K562 (cell line): ENCODE data around the gene OSBPL1A. TPM values are rescaled to one million over a fixed set of nuclear protein-coding genes. Genes with fewer than 3 reads are reported as not detected.

Experiments
- ATAC-seq: fragments of 200-7000 bp; cut with Tn5 transposase; 3 replicates; pipeline ENCODE4 v1.9.1; 2020; ENCODE audit warnings: moderate library complexity
- BruUV-seq: library from RNA; stranded (reverse); fragments of 400-500 nt; replicated peaks from 2 replicates; lab custom pipeline; 2021; lab: Mats Ljungman, UMichigan
- CTCF ChIA-PET: fragments of 300-600 bp; formaldehyde crosslinking; extraction: SDS; loops from one replicate; lab custom pipeline; 2021; ENCODE audit warnings: low intra/inter-chr PET ratio; lab: Yijun Ruan, JAX
- POLR2A ChIA-PET: fragments of 300-600, 350-650 bp; sonication (Branson Sonifier 250); formaldehyde crosslinking; extraction: SDS; loops from one replicate; lab custom pipeline; 2021; ENCODE audit warnings: antibody characterized with exemption, inconsistent platforms; lab: Yijun Ruan, JAX
- DNase-seq, 4 experiments: peaks; one replicate each; pipeline versions ENCODE4 v3.0.0 to v3.0.0-alpha.2; 2011 to 2018; ENCODE audit warnings: low spot score in 3 of 4, mixed read lengths in 3 of 4; ENCODE audit errors: extremely low read depth in 1 of 4
- FAIRE-seq: peaks from 2 replicates; lab custom pipeline; 2011; peaks lifted over from hg19 to GRCh38; lab: Jason Lieb, UNC
- H2AFZ ChIP-seq: 2 replicates; pipeline ENCODE4 v1.6.0; 2011; ENCODE audit warnings: low read depth, low read length, control low read depth, inconsistent platforms
- H3K27ac ChIP-seq: fragments of 200-600 bp; 3 replicates; pipeline ENCODE4 v1.8.0; 2011; ENCODE audit warnings: low read depth, mild to moderate bottlenecking, control low read depth, inconsistent platforms, low read length, moderate library complexity, mixed read lengths; ENCODE audit errors: extremely low read depth
- H3K27me3 ChIP-seq, 2 experiments: fragments of 300-600 bp in 1 of 2; 2 replicates in 1 of 2; 3 replicates in 1 of 2; pipeline versions ENCODE4 v1.6.0 to v1.8.0; 2011; ENCODE audit warnings: inconsistent platforms in 2 of 2, low read length in 2 of 2, mild to moderate bottlenecking in 1 of 2, mixed read lengths in 1 of 2, moderate library complexity in 1 of 2; ENCODE audit not compliant: control insufficient read depth in 2 of 2, insufficient read depth in 2 of 2
- H3K36me3 ChIP-seq: fragments of 300-600 bp; 3 replicates; pipeline ENCODE4 v1.8.0; 2011; ENCODE audit warnings: mild to moderate bottlenecking, low read length, inconsistent platforms; ENCODE audit not compliant: control insufficient read depth, insufficient read depth
- H3K4me1 ChIP-seq, 2 experiments: fragments of 200-600 bp in 1 of 2; replicated peaks in 1 of 2; 2 replicates in 1 of 2; 3 replicates in 1 of 2; pipeline versions ENCODE4 v1.5.1 to v1.8.0; 2011; ENCODE audit warnings: inconsistent platforms in 2 of 2, low read length in 2 of 2, mild to moderate bottlenecking in 1 of 2, mixed read lengths in 1 of 2, moderate library complexity in 1 of 2; ENCODE audit not compliant: control insufficient read depth in 2 of 2, insufficient read depth in 2 of 2
- H3K4me2 ChIP-seq: 2 replicates; pipeline ENCODE4 v1.6.1; 2011; ENCODE audit warnings: low read length, control low read depth, inconsistent platforms, mixed read lengths; ENCODE audit not compliant: insufficient read depth
- H3K4me3 ChIP-seq: fragments of 200-600 bp; sonication (generic), shearing (Covaris generic); 2 replicates; pipeline ENCODE4 v1.5.1; 2016; ENCODE audit warnings: control low read depth, inconsistent platforms
- H3K79me2 ChIP-seq: fragments of 200-600 bp; 3 replicates; pipeline ENCODE4 v1.8.0; 2011; ENCODE audit warnings: low read length, inconsistent platforms; ENCODE audit not compliant: control insufficient read depth, insufficient read depth
- H3K9ac ChIP-seq, 2 experiments: 2 replicates each; pipeline versions ENCODE4 v1.6.0 to v1.6.1; 2011; ENCODE audit warnings: low read depth in 2 of 2, low read length in 2 of 2, control low read depth in 1 of 2, inconsistent platforms in 1 of 2, mild to moderate bottlenecking in 1 of 2, mixed read lengths in 1 of 2; ENCODE audit not compliant: insufficient read depth in 1 of 2
- H3K9me1 ChIP-seq: one replicate; pipeline ENCODE4 v1.6.0; 2011; ENCODE audit warnings: inconsistent platforms, mild to moderate bottlenecking, low read length, moderate library complexity; ENCODE audit not compliant: control insufficient read depth, insufficient read depth
- H3K9me3 ChIP-seq: replicated peaks from 2 replicates; pipeline ENCODE4 v1.5.1; 2011; ENCODE audit warnings: low read depth, low read length, inconsistent platforms; ENCODE audit not compliant: control insufficient read depth, insufficient read depth
- H4K20me1 ChIP-seq: replicated peaks from 2 replicates; pipeline ENCODE4 v1.6.1; 2011; ENCODE audit warnings: low read length, inconsistent platforms, mixed read lengths; ENCODE audit not compliant: control insufficient read depth, insufficient read depth
- DNMT1 ChIP-seq: fragments of 450-650 bp; IDR thresholded peaks from 2 replicates; pipeline ENCODE4 v1.6.1; 2016; ENCODE audit warnings: antibody characterized with exemption, mild to moderate bottlenecking
- FOSL1 ChIP-seq: fragments of 200-800 bp; sonication (Bioruptor generic); conservative IDR thresholded peaks from 2 replicates; pipeline ENCODE4 v1.6.1; 2016; ENCODE audit warnings: missing genetic modification characterization, missing compliant biosample characterization
- FOXJ2 ChIP-seq: fragments of 200-800 bp; sonication (Bioruptor generic); IDR thresholded peaks from 2 replicates; pipeline ENCODE4 v1.6.1; 2016; ENCODE audit warnings: missing genetic modification characterization, missing compliant biosample characterization
- NONO ChIP-seq, 2 experiments: fragments of 200-400 bp in 1 of 2; fragments of 450-650 bp in 1 of 2; formaldehyde crosslinking in 1 of 2; IDR thresholded peaks; 2 replicates each; pipeline ENCODE4 v1.6.1; 2017; ENCODE audit warnings: low read depth in 2 of 2, mild to moderate bottlenecking in 2 of 2, moderate library complexity in 2 of 2, low read length in 1 of 2
- SAP30 ChIP-seq: fragments of 200-600 bp; sonication (generic); IDR thresholded peaks from 2 replicates; pipeline ENCODE4 v1.6.1; 2012; ENCODE audit warnings: borderline replicate concordance, low read depth, mild to moderate bottlenecking, moderate library complexity, low read length, control low read depth, inconsistent platforms; ENCODE audit not compliant: insufficient read depth, poor library complexity, severe bottlenecking
- U2AF2 ChIP-seq: fragments of 200-400 bp; formaldehyde crosslinking; optimal IDR thresholded peaks from 2 replicates; pipeline ENCODE3; 2017; ENCODE audit warnings: low read depth, mild to moderate bottlenecking, low read length
- YBX1 ChIP-seq: fragments of 450-650 bp; IDR thresholded peaks from 2 replicates; pipeline ENCODE4 v1.7.1; 2016; ENCODE audit warnings: mild to moderate bottlenecking
- ZNF436 ChIP-seq: fragments of 250-450, 450-650 bp; sonication (Bioruptor Pico); formaldehyde crosslinking; IDR thresholded peaks from 2 replicates; pipeline ENCODE4 v1.7.0; 2020; ENCODE audit warnings: mild to moderate bottlenecking
- ZNF57 ChIP-seq: fragments of 450-650 bp; formaldehyde crosslinking; IDR thresholded peaks from 2 replicates; pipeline ENCODE4 v1.4.0; 2020; ENCODE audit warnings: mild to moderate bottlenecking, moderate library complexity
- ZZZ3 ChIP-seq: fragments of 450-650 bp; IDR thresholded peaks from 2 replicates; pipeline ENCODE4 v1.6.1; 2016; ENCODE audit warnings: antibody characterized with exemption, mild to moderate bottlenecking, moderate library complexity
- whole genome bisulfite sequencing: fragments of 100-300 bp; shearing (Covaris generic); methylation state at CpG from one replicate; pipeline ENCODE4 v1.1.6; 2016; ENCODE audit warnings: low coverage, mixed read lengths; ENCODE audit not compliant: insufficient coverage; ENCODE audit errors: missing lambda C conversion rate; 5-methylcytosine and 5-hydroxymethylcytosine counted together
- in situ Hi-C: fragments of 300-500 bp; cut with MboI; formaldehyde crosslinking; loops from 4 replicates; pipeline ENCODE4 v1.15.0; 2018; ENCODE audit warnings: inconsistent platforms, mixed read lengths
- intact Hi-C: fragments of 100-400 bp; cut with micrococcal nuclease; formaldehyde crosslinking; loops from 2 replicates; pipeline ENCODE4 v1.14.2; 2022
- polyA plus RNA-seq, 8 experiments: library from polyadenylated mRNA; depleted of rRNA in 4 of 8; stranded (reverse) in 5 of 8; unstranded in 3 of 8; fragments of >200 nt; fragmentation: Nextera tagmentation in 2 of 8; fragmentation: Illumina TruSeq in 1 of 8; extraction: Ambion mirVana in 2 of 8; extraction: Trizol in 1 of 8; gene quantifications; 2 replicates each; pipeline versions ENCODE4 v1.2.1 to v1.2.3, GENCODE V29; 2011 to 2014; ENCODE audit warnings: inconsistent platforms in 1 of 8, missing spikeins in 1 of 8
- total RNA-seq, 7 experiments: library from RNA; depleted of rRNA in 6 of 7; stranded (reverse); fragments of >200 nt in 6 of 7; fragmentation: Illumina TruSeq in 2 of 7; extraction: Trizol in 2 of 7; gene quantifications; 2 replicates each; pipeline versions ENCODE4 v1.2.1 to v1.2.3, GENCODE V29; 2011 to 2021; ENCODE audit warnings: low replicate concordance in 1 of 7

The OSBPL1A gene
- total and polyA plus RNA-seq, 9 of the 15 experiments (the other 6 are each of a cell fraction or from before 2014, with no cell fraction given) = 0.40 to 0.49 TPM; not detected in 7

DNA sequence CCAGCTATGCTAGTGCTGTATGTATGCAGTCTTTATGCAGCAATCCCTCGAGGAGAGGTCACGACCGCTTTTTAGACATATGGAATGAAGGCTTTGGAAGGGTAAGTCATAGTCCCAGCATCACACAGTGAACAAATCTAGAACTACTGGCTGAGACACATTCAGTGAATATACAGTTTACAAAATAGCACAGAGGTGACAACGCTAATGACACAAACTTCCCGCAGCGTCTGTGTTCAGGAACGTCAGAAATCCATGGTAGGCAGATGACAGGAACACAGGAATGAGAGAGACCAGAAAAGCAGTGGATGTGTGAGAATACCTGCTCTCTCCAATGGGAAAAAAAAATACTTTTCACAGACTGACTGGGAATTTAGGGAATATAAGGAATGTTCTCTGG is 229.1 kb downstream of the OSBPL1A start:
- H3K27me3 ChIP-seq = peaks cover 24 to 25% of the 10 kb centered on the region in 2 experiments; a peak in 4 of 5 replicates
- H3K36me3 ChIP-seq = no peaks in the 10 kb centered on the region
- no peak overlapping the region for H3K9ac ChIP-seq
- no peak overlapping the region for H3K27ac ChIP-seq
- H3K79me2 ChIP-seq = no peaks in the 10 kb centered on the region
- 2% methylated on average over 7 of the region's 7 CpGs for WGBS
- BruUV-seq = no TSS peak
- in situ Hi-C loops = no loop called here
- H3K4me3 ChIP-seq = no peak overlapping the region
- H3K9me1 ChIP-seq = no peaks in the 10 kb centered on the region
- H3K4me2 ChIP-seq = no peak overlapping the region
- ChIA-PET POLR2A (interaction anchor here (0.9 kb wide), 1 partner anchor 46 kb away, joined by 3 read pairs; no protein-coding TSS in a partner anchor), CTCF (no interaction called here)
- no peak for DNase-seq
- no peak for FAIRE-seq
- no peak for ATAC-seq
- H4K20me1 ChIP-seq = no peaks in the 10 kb centered on the region
- H3K9me3 ChIP-seq = no peaks in the 10 kb centered on the region
- TF ChIP-seq ZNF57 (no peak), ZNF436 (no peak), ZZZ3 (no peak), DNMT1 (no peak), U2AF2 (no peak), YBX1 (no peak), SAP30 (no peak), FOSL1 (tag) (no peak), NONO (IDR thresholded peaks at IDR 0.05; ENCODE audit: low read depth in 2 of 2, low read length in 1 of 2) (no peak), FOXJ2 (tag) (no peak)
- TF ChIP-seq, all 486 proteins: peak for 0
- no peak overlapping the region for H2AFZ ChIP-seq
- H3K4me1 ChIP-seq = no peaks in the 10 kb centered on the region
- intact Hi-C loops = no loop called here
